Posterior cingulate gyrus (tissue), 11 donors: ENCODE data around the gene GATA2.

Source experiments
- DNase-seq, 10 donors: peaks; one replicate each; pipeline versions ENCODE4 v3.0.0 to v3.0.0-alpha.2; 2020 to 2021; ENCODE audit warnings: mixed read lengths in 3 of 10
- intact Hi-C: fragments of 100-400 bp; cut with DNase I; formaldehyde crosslinking; loops from one replicate; pipeline ENCODE4 v1.15.1; 2023

GATA2 gene

DNA sequence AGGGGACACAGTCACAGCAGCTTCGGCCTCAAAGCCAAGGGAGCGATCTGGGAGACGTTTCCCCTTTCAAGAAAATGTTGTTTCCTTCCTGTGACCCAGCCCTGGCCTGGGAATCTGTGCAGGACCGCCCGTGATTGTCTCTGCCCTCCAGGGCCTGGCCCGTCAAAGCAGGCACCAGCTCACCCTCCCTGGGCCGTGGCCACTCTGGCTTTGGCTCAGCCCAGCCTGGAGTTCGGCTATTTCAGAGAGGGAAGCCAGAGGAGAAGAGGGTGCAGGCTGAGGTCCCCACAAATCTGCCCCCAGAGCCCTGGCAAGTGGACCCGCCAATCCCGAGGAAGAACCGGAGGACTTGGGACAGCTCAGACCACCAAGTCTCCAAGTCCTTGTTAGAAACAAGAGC lies 12.7 kb downstream of the GATA2 start:
- peak in 1 of 10 donors; percentile 72 for DNase-seq
- intact Hi-C loops, result loop anchor here (5.0 kb wide), 1 partner anchor 48 kb away; no protein-coding TSS in a partner anchor

DNA sequence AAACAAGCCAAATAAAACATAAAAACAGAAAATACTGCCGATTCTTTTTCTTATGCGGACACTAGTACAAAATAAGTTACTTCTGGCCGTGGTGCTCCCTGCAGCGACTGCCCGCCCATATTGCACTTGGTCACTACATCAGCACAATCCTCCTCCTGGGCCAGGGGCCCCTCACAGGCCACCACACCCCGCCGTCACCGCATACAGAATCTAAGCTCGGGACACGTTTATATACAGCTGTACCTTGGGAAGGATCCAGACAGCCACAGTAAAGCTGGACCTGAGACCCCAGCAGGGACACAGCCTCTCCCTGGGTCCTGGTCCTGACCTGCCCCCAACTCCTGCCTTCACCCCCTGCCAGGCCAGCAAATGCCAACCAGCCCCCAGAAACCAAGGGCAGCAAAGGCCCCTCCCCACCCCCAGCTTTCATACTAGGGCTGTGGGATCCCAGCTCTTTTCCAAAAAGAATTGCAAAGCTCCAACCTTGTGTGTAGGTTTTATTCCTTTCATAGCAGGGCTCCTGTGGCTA lies 13.4 kb downstream of the GATA2 start:
- intact Hi-C loops, result loop anchor here (5.0 kb wide), 1 partner anchor 47 kb away; no protein-coding TSS in a partner anchor
- DNase-seq, result peak in 1 of 10 donors; percentile 70

DNA sequence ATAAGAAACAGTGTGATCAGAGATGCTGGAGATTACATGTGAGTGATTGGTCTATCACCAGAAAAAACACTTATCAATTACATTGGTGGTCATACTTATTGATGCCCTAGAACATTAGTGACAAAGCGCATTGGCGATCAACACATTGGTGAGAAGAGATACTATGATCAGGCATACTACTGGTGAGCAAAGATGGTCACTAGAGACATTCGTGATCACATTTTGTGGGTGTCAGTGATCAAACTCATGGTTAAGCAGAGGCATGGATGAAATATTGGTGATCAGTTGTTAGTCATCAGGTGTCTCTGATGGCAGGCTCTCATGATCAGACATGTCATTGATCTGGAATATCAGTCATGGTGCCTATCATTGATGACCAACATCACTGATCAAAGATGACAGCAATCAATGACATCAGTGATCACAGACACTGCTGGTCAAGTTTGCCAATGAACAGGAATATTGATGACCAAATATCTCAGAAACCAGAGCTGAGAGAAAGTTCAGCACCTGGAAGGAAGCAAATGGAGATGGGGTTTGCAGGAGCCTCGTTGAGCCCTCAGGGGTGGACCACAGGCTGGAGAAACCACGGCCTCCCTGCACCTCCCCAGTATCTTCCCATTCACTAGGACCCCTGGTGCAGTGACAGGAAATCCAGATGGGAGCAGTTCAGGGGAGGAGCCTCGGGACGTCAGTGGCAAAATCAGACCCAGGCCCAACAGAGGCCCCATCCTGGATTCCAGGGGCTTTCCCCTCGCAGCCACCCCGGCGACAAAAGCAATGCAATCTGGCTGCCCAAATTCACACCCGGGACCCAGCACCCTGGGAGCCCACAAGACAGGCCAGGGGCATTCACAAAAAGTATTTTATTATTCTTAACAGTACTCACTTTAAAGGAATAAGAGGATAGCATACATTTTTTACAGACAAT lies 14.2 kb downstream of the GATA2 start:
- intact Hi-C loops, result no loop called here
- DNase-seq, result peak in 1 of 10 donors; percentile 20

DNA sequence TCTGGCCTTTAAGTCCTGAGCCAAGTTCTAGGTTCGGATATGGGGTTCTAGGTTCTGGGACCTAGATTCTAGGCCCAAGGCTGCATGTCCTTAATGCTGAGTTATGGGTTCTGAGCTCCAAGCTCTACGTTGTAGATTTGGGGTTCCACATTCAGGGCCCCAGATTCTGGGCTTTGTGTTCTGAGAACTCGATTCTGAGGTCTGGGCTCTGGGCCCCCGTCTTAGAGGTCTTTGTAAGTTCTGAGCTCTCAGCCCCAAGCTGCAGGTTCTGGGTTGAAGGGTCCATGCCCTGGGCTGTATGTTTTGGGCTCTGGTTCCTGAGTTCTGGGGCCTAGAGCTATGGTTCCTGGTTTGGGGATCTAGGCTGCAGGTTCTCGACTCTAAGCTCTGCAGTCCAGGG lies 16.3 kb downstream of the GATA2 start:
- DNase-seq, result no peak
- intact Hi-C loops, result no loop called here

GRCh38 chr3:128475355-128475754 lies 17.6 kb downstream of the GATA2 start:
- intact Hi-C loops, result no loop called here

GRCh38 chr3:128473737-128474136 lies 19.3 kb downstream of the GATA2 start:
- intact Hi-C loops, result no loop called here
- no peak for DNase-seq

More at GRCh38 chr3:128475355-128475754, 17.6 kb downstream of the GATA2 start:
- no peak for DNase-seq

DNA sequence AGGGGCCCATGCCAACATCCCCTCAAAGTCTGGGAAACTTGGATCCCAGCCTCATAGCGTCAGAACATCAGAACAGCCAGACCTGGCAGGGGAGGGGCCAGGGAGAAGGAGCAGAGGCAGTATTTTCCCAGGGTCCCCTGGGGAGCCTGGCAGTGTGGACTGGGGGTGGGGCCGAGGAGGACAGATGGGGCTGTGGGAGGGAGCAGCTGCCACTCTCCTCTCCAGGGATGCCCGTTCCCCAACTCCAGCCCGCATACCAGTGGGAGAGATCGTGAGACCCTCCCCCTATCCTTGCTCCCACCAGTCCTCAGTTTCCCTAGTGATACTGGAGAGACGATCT lies 19.9 kb downstream of the GATA2 start:
- no peak for DNase-seq
- intact Hi-C loops, result no loop called here

GRCh38 chr3:128472449-128473179 lies 20.4 kb downstream of the GATA2 start:
- no peak for DNase-seq
- intact Hi-C loops, result no loop called here

DNA sequence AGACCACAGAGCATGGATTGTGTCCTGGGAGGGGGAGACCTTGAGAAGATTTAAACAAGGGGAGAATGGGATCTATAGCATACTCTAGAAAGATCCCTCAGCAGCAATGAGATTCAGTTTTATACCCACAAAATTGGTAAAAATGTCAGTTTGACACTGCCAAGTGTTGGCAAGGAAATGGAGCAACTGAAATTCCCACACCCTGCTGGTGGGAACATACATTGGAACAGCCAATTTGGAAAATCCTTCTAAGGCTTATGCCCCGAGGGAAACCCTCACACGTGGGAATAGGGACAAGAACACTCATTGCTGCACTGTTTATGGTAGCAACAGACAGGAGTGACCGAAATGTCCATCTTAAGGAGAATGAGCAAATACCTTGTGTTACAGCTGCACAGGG lies 21.3 kb downstream of the GATA2 start:
- no peak for DNase-seq
- intact Hi-C loops, result no loop called here

- DNase-seq, result no peak
- intact Hi-C loops, result no loop called here
Observed at GRCh38 chr3:128471110-128471509, 21.9 kb downstream of the GATA2 start.

DNA sequence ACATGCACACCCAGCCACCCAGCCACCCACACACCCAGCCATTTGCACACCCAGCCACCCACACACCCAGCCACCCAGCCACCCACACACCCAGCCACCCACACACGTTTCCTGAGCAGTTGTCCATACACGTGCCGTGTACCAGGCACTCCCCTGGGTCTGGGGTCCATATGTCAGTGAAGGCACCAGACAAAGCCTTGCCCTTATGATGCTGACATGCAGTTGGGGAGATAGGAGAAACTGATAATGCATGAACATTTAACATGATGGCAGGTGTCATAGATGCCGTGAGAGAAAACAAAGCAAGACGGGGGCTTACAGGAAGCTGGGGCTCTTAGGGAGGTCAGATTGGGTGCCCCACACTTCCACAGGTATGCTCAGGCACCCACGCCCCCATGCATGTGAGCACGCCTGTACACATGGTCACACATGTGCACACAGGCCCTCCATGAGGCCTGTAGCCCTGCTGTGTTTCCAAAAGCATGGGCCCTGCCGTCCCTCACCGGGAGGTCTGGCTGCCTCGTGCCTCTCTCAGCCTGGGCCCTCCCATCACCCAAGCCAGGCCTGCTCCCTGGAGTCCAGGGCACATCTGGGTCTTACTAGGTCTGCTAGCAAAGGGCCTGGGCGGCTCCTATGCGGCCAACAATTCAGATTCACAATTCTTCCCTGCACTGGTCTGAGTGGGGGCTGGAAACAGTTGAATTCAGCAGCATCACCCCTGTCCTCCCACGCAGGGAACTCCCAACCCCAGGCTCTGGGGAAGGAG lies 22.7 kb downstream of the GATA2 start:
- no peak for DNase-seq
- intact Hi-C loops, result no loop called here

DNA sequence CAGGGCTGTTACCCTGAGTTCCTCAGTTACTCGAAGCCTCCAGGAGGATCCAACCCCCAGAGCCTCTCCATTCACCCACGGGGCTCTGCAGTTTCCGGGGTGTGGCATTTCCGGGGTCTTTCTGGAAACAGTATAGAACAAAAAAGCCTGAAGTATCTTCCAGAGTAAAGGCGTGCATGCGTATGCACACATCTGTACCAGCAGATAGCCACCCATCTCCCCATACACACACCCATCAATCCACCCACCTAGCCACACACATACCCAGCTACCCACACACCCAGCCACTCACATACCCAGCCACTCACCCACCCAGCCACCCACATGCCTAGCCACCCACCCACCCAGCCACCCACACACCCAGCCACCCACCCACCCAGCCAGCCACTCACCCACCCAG lies 23.4 kb downstream of the GATA2 start:
- peak in 1 of 10 donors; percentile 68 for DNase-seq
- intact Hi-C loops, result no loop called here

GRCh38 chr3:128468791-128469527 lies 24.0 kb downstream of the GATA2 start:
- DNase-seq, result peak in 2 of 10 donors; percentile 47 to 73
- intact Hi-C loops, result no loop called here

DNA sequence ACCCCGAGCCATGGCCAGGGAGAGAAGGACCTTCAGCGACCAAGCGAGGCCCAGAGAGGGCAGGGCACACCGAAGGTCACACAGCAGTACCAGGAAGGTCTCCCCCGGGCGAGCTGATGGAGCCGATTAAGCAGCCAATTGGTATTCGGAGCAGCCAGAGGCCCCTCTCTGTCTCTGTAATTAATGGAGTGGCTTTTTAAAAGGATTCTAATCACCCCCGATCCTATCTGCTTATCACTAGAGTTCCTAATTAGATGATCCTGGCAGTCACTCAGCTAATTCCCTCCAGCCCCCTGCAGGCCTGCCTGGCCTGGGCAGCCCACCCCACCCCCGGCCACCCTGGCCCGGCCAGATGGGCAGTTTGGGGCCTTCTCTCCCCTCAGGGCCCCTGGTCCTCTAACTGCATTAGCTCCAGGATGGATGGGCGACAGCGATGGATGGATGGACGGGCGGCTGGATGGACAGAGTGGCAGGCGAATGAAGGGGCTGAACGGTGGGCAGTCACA lies 24.7 kb downstream of the GATA2 start:
- intact Hi-C loops, result no loop called here
- peak in 2 of 10 donors; percentile 39 to 77 for DNase-seq

DNA sequence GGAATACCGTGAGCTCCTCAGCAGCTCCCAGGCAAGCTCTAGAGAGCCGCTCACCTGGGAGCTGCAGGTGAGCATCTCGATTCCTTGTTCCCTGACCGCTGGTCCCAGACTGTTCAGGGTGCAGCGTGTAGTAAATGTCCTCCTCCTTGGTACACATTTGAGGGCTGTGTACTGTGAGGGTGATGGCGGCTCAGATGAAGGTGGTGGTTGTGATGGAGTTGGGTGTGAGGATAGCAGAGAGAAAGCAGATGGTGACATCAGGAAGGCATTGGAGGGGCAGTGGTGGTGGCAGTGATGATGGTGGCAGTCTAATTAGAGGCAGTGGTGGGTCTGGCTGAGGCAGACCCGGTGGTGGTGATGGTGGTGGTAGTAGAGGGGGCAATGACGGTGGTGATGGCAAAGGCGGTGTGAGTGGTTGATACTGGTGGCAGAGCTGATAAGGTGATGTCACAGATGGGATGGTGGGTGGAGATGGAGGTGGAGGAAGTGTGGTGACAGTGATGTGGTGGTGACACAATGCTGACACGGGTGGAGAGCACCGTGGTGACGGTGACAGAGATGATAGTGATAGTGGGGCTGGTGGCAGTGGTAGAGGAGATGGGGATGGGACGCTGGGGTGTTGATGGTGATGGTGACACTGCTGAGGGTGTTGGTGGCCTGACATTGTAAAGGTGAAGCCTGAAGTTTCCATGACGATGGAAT lies 26.0 kb downstream of the GATA2 start, which contains the start of gene DNAJB8:
Gene DNAJB8, minus strand, starts transcription at position 51 of the 702 bp plus-strand sequence. CDS start 3,645 bp downstream, outside the sequence.
- DNase-seq, result peak in 1 of 10 donors; percentile 39
- intact Hi-C loops, result no loop called here

DNA sequence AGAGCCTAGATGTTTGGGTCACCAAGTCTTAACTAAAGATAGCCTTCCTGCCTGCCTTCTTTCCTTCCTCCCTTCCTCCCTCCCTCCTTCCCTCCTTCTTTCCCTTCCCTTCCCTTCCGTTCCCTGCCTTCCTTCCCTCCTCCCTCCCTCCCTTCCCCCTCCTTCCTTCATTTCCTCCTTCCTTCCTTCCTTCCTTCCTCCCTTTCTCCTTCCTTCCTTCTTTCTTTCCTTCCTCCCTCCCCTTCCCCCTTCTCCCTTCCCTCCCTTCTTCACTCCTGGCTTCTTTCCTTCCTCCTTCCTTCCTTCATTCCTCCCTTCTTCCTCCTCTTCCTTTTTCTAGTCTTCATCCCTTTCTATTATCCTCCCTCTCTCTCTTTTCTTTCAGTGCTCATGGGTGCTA lies 28.3 kb downstream of the GATA2 start:
- DNase-seq, result no peak
- intact Hi-C loops, result no loop called here

GRCh38 chr3:128464188-128464587 lies 28.8 kb downstream of the GATA2 start:
- intact Hi-C loops, result no loop called here
- peak in 1 of 10 donors; percentile 22 for DNase-seq

DNA sequence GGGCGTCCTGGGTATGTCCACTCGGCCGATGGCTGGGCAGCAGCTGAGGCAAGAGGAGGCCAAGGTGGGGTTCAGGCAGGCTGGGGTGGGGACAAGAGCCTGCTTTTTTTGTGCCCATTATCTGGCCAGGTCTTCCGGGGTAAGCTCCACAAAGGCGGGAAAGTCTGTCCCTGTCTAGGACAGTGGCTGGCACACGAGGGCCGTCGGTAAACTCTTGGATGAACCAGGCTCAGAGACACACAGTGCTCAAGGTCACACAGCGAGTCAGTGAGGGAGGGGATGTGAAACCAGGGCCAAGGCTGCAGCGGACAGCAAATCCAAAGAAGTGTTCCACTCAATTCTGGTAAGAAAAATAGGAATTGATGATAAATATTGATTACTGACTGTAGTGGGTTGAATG lies 29.2 kb downstream of the GATA2 start:
- intact Hi-C loops, result no loop called here
- DNase-seq, result peak in 1 of 10 donors; percentile 40

DNA sequence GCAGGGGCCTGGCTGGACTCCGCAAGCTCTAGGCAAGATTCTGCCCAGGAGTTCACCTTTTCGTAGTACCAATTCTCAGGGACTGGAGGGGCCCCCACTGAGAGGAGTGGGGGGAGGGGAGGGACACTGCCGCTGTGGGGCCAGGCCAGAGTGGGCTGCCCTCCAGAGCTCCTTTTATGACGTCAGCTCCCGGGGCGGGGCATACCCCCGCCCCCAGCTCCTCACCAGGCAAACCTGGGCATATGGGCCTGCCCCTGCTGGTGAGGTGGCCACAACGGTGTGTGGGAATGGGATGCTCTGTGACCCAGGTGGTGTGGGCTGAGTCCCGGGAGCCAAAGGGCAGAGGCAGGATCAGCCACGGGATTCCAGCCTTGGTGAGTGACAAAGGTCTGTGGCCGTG lies 29.6 kb downstream of the GATA2 start:
- intact Hi-C loops, result no loop called here
- DNase-seq, result no peak
